GM12875 (cell line): ENCODE results near the gene ZWILCH.

ENCODE experiments used
- H3K4me3 ChIP-seq: one replicate; pipeline ENCODE4 v1.5.1; 2011; ENCODE audit warnings: low read depth, low read length, control low read depth
- CTCF ChIP-seq: IDR thresholded peaks from 2 replicates; pipeline ENCODE4 v1.5.1; 2011; ENCODE audit warnings: low read depth, mild to moderate bottlenecking, control low read depth, inconsistent platforms, low read length, moderate library complexity, borderline replicate concordance; ENCODE audit not compliant: insufficient read depth

ZWILCH gene

GRCh38 chr15:66573719-66574595 lies 68.8 kb downstream of the ZWILCH start:
- H3K4me3 ChIP-seq, result no peak overlapping the region
- TF ChIP-seq CTCF, result no peak

- H3K4me3 ChIP-seq, result no peak overlapping the region
- TF ChIP-seq CTCF, result no peak
These were observed 69.4 kb downstream of the ZWILCH start for GRCh38 chr15:66574596-66574950.

GRCh38 chr15:66578286-66578875 lies 73.3 kb downstream of the ZWILCH start:
- H3K4me3 ChIP-seq, result no peak overlapping the region

GRCh38 chr15:66580643-66581042 lies 75.5 kb downstream of the ZWILCH start:
- H3K4me3 ChIP-seq, result no peak overlapping the region
- TF ChIP-seq CTCF, result no peak

More at GRCh38 chr15:66578286-66578875, 73.3 kb downstream of the ZWILCH start:
- no peak for TF ChIP-seq CTCF

- H3K4me3 ChIP-seq, result no peak overlapping the region
- no peak for TF ChIP-seq CTCF
These were observed 76.9 kb downstream of the ZWILCH start for GRCh38 chr15:66581972-66582537.

GRCh38 chr15:66586155-66586976 lies 81.2 kb downstream of the ZWILCH start:
- TF ChIP-seq CTCF, result no peak
- no peak overlapping the region for H3K4me3 ChIP-seq
